ENCODE results near the gene AGPAT4. TPM values are rescaled to one million over a fixed set of nuclear protein-coding genes. Genes with fewer than 3 reads are reported as not detected.

Gene AGPAT4
- polyA plus RNA-seq, 3 donors: 1.1 to 3.7 (median 1.6) TPM

DNA sequence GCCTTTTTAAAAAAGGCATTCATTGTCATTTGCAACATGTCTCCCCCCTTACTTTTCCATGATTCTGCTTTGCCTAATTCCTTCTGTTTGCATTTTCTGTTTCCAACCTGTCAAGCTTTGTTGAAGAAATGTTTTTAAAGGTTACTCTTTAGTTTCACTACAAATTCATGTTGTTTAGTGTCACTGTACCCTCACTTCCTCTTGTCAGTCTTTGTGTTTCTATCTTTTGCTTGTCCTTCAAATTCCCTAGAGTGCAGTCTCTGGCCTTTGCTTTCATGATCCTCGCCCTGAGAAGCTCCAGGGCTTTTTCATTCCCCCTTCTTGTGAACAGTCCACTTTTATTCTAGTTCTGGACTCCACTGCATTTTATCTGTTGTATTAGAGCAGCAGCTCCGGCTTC lies 191.6 kb downstream of the AGPAT4 start:
- WGBS, 3 donors: 81 to 89% (median 84%) methylated on average over 2 of the region's 2 CpGs
- no peak overlapping the region for H3K27ac ChIP-seq (ENCODE audit: low read depth, low read length)

DNA sequence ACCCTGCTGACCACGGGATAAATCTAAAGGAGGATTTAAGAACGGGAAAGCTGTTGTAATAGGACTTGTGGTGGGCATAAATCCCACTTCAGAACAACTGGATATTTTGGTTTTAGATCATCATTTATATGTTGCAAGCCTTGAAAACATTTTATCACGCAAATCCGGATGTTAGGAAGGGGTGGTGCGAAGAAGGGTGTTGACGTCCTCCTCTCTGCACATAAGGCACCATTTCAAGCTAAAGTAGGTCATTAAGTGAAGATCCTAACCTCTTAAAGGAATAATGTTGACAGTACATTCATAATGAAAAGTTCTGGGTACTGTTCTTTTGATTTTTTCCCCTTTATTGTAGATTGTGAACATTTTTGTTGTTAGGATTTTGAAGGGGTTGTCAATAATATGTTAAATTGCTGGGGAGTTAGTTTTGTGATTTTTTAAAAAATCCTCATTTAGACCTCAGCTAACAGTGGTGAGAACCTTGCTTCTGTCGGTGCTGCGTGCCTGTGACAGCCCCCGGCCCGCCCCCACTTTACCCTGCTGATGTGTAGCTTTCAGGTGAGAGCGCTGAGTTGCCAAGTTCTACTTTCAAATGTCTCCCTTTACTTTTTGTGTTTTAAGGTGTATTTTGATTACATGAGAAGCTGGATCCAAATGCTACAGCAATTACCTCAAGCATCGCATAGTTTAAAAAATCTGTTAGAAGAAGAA lies 193.4 kb downstream of the AGPAT4 start:
- 90 to 93% (median 93%) methylated on average over 12 of the region's 12 CpGs for WGBS, 3 donors

More for the DNA sequence above, 193.4 kb downstream of the AGPAT4 start:
- H3K27ac ChIP-seq (ENCODE audit: low read depth, low read length): no peak overlapping the region
